Skeletal muscle tissue (tissue), 4 donors: ENCODE measurements around the gene NRP1. TPM values are rescaled to one million over a fixed set of nuclear protein-coding genes. Genes with fewer than 3 reads are reported as not detected.

ENCODE experiments used
- H3K27ac ChIP-seq: one replicate; pipeline ENCODE4 v1.7.0; 2013; ENCODE audit warnings: mild to moderate bottlenecking, low read depth, low read length, inconsistent platforms
- H3K27me3 ChIP-seq, 3 donors: one replicate each; pipeline ENCODE4 v1.7.0; 2013; ENCODE audit warnings: low read length in 3 of 3; ENCODE audit not compliant: control insufficient read depth in 3 of 3, insufficient read depth in 3 of 3
- H3K36me3 ChIP-seq, 3 donors: one replicate each; pipeline ENCODE4 v1.7.0; 2013; ENCODE audit warnings: low read length in 3 of 3; ENCODE audit not compliant: control insufficient read depth in 3 of 3, insufficient read depth in 3 of 3
- H3K4me1 ChIP-seq, 3 donors: one replicate each; pipeline ENCODE4 v1.7.0; 2013; ENCODE audit warnings: low read length in 3 of 3, mild to moderate bottlenecking in 3 of 3; ENCODE audit not compliant: control insufficient read depth in 3 of 3, insufficient read depth in 3 of 3
- H3K4me3 ChIP-seq, 3 donors: one replicate each; pipeline ENCODE4 v1.7.0; 2013; ENCODE audit warnings: low read length in 3 of 3
- H3K9ac ChIP-seq, 3 donors: one replicate each; pipeline ENCODE4 v1.7.0; 2013; ENCODE audit warnings: low read length in 3 of 3, mild to moderate bottlenecking in 3 of 3, moderate library complexity in 2 of 3, low read depth in 1 of 3
- H3K9me3 ChIP-seq, 3 donors: one replicate each; pipeline ENCODE4 v1.7.0; 2013; ENCODE audit warnings: low read length in 3 of 3; ENCODE audit not compliant: control insufficient read depth in 3 of 3
- total RNA-seq: library from RNA; depleted of rRNA; stranded (reverse); fragments of >200 nt; gene quantifications from one replicate; pipeline ENCODE4 v1.2.3, GENCODE V29; 2014
- donor health status: Osteomylitis.

The NRP1 gene
- total RNA-seq, 1 donor from 2014 or later: 120 TPM

DNA sequence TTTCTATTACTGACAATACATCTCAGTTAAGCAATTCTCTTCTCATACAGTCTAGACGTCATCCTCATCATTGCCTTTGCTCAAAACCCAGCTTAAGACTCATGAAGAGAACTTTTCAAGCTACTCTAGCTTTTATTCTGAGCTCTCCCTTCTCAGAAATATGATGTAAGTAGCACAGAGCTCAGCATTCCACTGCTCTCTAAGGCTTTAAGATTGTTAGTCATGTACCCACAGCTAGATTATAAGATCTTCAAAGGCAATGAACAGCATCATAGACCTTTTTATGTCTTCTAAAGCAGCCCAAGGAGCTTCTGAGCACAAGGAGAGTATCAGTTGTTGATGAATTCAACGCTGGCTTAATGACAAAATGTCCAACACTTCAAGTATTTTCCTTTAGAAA lies 119.3 kb downstream of the NRP1 start:
- Histone ChIP-seq H3K9me3 (no peaks in the 10 kb centered on the region), H3K36me3 (peaks cover 22 to 48% (median 48%) of the 10 kb centered on the region in 3 donors), H3K9ac (no peak overlapping the region), H3K4me3 (no peak overlapping the region), H3K27me3 (no peaks in the 10 kb centered on the region), H3K27ac (peak overlapping the region; percentile 25), H3K4me1 (no peaks in the 10 kb centered on the region)

- no peak overlapping the region for H3K27ac ChIP-seq
- H3K9ac ChIP-seq: no peak overlapping the region
- no peaks in the 10 kb centered on the region for H3K9me3 ChIP-seq
- H3K4me3 ChIP-seq: no peak overlapping the region
- H3K4me1 ChIP-seq: no peaks in the 10 kb centered on the region
- peaks cover 19 to 52% (median 48%) of the 10 kb centered on the region in 3 donors for H3K36me3 ChIP-seq
- H3K27me3 ChIP-seq: no peaks in the 10 kb centered on the region
Measured at GRCh38 chr10:33214174-33214573, 120.3 kb downstream of the NRP1 start.

- no peak overlapping the region for H3K27ac ChIP-seq
- no peaks in the 10 kb centered on the region for H3K9me3 ChIP-seq
- peaks cover 17 to 55% (median 48%) of the 10 kb centered on the region in 3 donors for H3K36me3 ChIP-seq
- H3K4me1 ChIP-seq: no peaks in the 10 kb centered on the region
- no peaks in the 10 kb centered on the region for H3K27me3 ChIP-seq
- H3K9ac ChIP-seq: no peak overlapping the region
- H3K4me3 ChIP-seq: no peak overlapping the region
Measured at GRCh38 chr10:33212061-33212748, 122.3 kb downstream of the NRP1 start.

- H3K36me3 ChIP-seq: peaks cover 17 to 63% (median 48%) of the 10 kb centered on the region in 3 donors
- no peaks in the 10 kb centered on the region for H3K9me3 ChIP-seq
- H3K4me1 ChIP-seq: no peaks in the 10 kb centered on the region
- no peaks in the 10 kb centered on the region for H3K27me3 ChIP-seq
- no peak overlapping the region for H3K9ac ChIP-seq
- H3K4me3 ChIP-seq: no peak overlapping the region
- H3K27ac ChIP-seq: no peak overlapping the region
Measured at GRCh38 chr10:33211106-33211878, 123.2 kb downstream of the NRP1 start.

GRCh38 chr10:33209802-33210201 lies 124.7 kb downstream of the NRP1 start:
- H3K9me3 ChIP-seq: no peaks in the 10 kb centered on the region
- H3K27ac ChIP-seq: no peak overlapping the region
- no peaks in the 10 kb centered on the region for H3K4me1 ChIP-seq

DNA sequence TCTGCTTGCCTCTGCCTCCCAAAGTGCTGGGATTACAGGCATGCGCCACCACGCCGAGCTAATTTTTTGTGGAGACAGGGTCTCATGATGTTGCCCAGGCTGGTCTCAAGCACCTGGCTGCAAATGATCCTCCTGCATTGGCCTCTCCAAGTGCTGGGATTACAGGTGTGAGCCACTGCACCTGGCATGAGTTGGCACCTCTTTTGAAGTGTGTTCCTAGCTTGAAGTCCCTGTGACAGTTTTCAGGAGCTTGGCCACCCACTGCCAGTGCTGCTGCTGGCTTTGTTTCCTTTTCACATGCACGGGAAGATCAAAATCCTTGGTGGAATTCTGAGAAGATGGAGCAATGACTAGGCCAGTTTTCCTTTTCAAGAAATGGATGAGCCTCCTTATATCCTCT lies 126.3 kb downstream of the NRP1 start:
- peaks cover 11 to 53% (median 51%) of the 10 kb centered on the region in 3 donors for H3K36me3 ChIP-seq
- H3K4me1 ChIP-seq: no peaks in the 10 kb centered on the region
- H3K9me3 ChIP-seq: no peaks in the 10 kb centered on the region
- H3K27ac ChIP-seq: no peak overlapping the region
- H3K9ac ChIP-seq: no peak overlapping the region
- H3K4me3 ChIP-seq: no peak overlapping the region
- H3K27me3 ChIP-seq: no peaks in the 10 kb centered on the region

More at GRCh38 chr10:33209802-33210201, 124.7 kb downstream of the NRP1 start:
- no peaks in the 10 kb centered on the region for H3K27me3 ChIP-seq
- H3K4me3 ChIP-seq: no peak overlapping the region
- H3K9ac ChIP-seq: no peak overlapping the region
- peaks cover 17 to 68% (median 57%) of the 10 kb centered on the region in 3 donors for H3K36me3 ChIP-seq

GRCh38 chr10:33204031-33204430 lies 130.4 kb downstream of the NRP1 start:
- no peak overlapping the region for H3K9ac ChIP-seq
- H3K27me3 ChIP-seq: no peaks in the 10 kb centered on the region
- H3K4me1 ChIP-seq: no peaks in the 10 kb centered on the region
- H3K4me3 ChIP-seq: no peak overlapping the region
- H3K27ac ChIP-seq: no peak overlapping the region
- H3K36me3 ChIP-seq: peaks cover 25 to 63% (median 47%) of the 10 kb centered on the region in 3 donors
- H3K9me3 ChIP-seq: no peaks in the 10 kb centered on the region

GRCh38 chr10:33201971-33202370 lies 132.5 kb downstream of the NRP1 start:
- Histone ChIP-seq H3K4me1 (no peaks in the 10 kb centered on the region), H3K9me3 (no peaks in the 10 kb centered on the region), H3K27me3 (no peaks in the 10 kb centered on the region), H3K4me3 (no peak overlapping the region), H3K36me3 (peaks cover 24 to 60% (median 40%) of the 10 kb centered on the region in 3 donors), H3K27ac (no peak overlapping the region), H3K9ac (no peak overlapping the region)

GRCh38 chr10:33201056-33201780 lies 133.2 kb downstream of the NRP1 start:
- no peaks in the 10 kb centered on the region for H3K27me3 ChIP-seq
- H3K4me1 ChIP-seq: peaks cover 0 to 4% (median 2%) of the 10 kb centered on the region in 3 donors
- peaks cover 24 to 58% (median 40%) of the 10 kb centered on the region in 3 donors for H3K36me3 ChIP-seq
- no peak overlapping the region for H3K4me3 ChIP-seq
- H3K27ac ChIP-seq: no peak overlapping the region
- no peaks in the 10 kb centered on the region for H3K9me3 ChIP-seq
- H3K9ac ChIP-seq: no peak overlapping the region
